Sigmoid colon (tissue), 7 donors: Measurements from ENCODE around the gene SPOCD1. TPM values are rescaled to one million over a fixed set of nuclear protein-coding genes. Genes with fewer than 3 reads are reported as not detected.
"Not testable (repeated sequence)": the region's sequence is repeated elsewhere in the genome, so short reads cannot be mapped to it uniquely, and the experiment has no call there.

Source experiments
- DNase-seq: peaks from one replicate; pipeline ENCODE4 v3.0.0-alpha.2; 2019
- H3K27ac ChIP-seq, 4 donors: fragments of 200-600 bp; sonication (generic); one replicate each; pipeline ENCODE4 v1.5.1; 2016 to 2019; ENCODE audit warnings: mild to moderate bottlenecking in 1 of 4
- H3K27me3 ChIP-seq, 3 donors: fragments of 200-600 bp; sonication (generic); one replicate each; pipeline ENCODE4 v1.5.1; 2019; ENCODE audit warnings: mild to moderate bottlenecking in 1 of 3
- H3K36me3 ChIP-seq, 4 donors: fragments of 200-600 bp; sonication (generic); one replicate each; pipeline ENCODE4 v1.5.1; 2016 to 2019
- H3K4me1 ChIP-seq, 4 donors: fragments of 200-600 bp; sonication (generic); one replicate each; pipeline ENCODE4 v1.5.1; 2017 to 2019
- H3K4me3 ChIP-seq, 4 donors: fragments of 200-600 bp; sonication (generic); one replicate each; pipeline ENCODE4 v1.5.1; 2017 to 2019; ENCODE audit warnings: mild to moderate bottlenecking in 2 of 4, moderate library complexity in 1 of 4
- H3K9me3 ChIP-seq, 4 donors: fragments of 200-600 bp in 3 of 4; sonication (generic) in 3 of 4; one replicate each; pipeline versions ENCODE4 v1.5.1 to v1.6.1; 2013 to 2019
- EP300 ChIP-seq, 4 donors: sonication (generic); formaldehyde crosslinking; IDR thresholded peaks; one replicate each; pipeline ENCODE4 v1.6.1; 2017; ENCODE audit warnings: antibody characterized with exemption in 4 of 4
- POLR2A ChIP-seq, 2 donors: fragments of 450-650 bp; IDR thresholded peaks; one replicate each; pipeline ENCODE4 v1.6.1; 2016; ENCODE audit warnings: antibody characterized with exemption in 2 of 2, mild to moderate bottlenecking in 2 of 2, moderate library complexity in 2 of 2
- POLR2AphosphoS5 ChIP-seq, 4 donors: sonication (generic); formaldehyde crosslinking; IDR thresholded peaks; one replicate each; pipeline ENCODE4 v1.6.1; 2017; ENCODE audit warnings: antibody characterized with exemption in 4 of 4
- WGBS, 2 donors: extraction: QIAGEN DNeasy Blood & Tissue Kit; methylation state at CpG; one replicate each; pipeline ENCODE4 v1.1.7; 2013; 5-methylcytosine and 5-hydroxymethylcytosine counted together
- intact Hi-C: fragments of 100-400 bp; cut with DNase I; formaldehyde crosslinking; loops from one replicate; pipeline ENCODE4 v1.15.1; 2023
- polyA plus RNA-seq, 3 donors: library from polyadenylated mRNA; stranded (reverse); fragments of 200-250 nt; gene quantifications; one replicate each; pipeline ENCODE4 v1.2.3, GENCODE V29; 2013
- total RNA-seq, 4 donors: library from RNA; depleted of rRNA; stranded (reverse); fragments of >200 nt; gene quantifications; one replicate each; pipeline ENCODE4 v1.1.0, GENCODE V29; 2016
- TF ChIP-seq, protein P1 (sequence below), 4 experiments: fragments of 450-650 bp in 3 of 4; fragments of 200-600 bp in 1 of 4; IDR thresholded peaks; one replicate each; pipeline ENCODE4 v1.5.1; 2016 to 2019; ENCODE audit warnings: antibody characterized with exemption in 4 of 4, mild to moderate bottlenecking in 3 of 4, moderate library complexity in 2 of 4
- donor health status: healthy with polysubstance abuse.
- donor health status: Bipolar disorder and iron deficiency.
- donor health status: healthy.

The SPOCD1 gene
- total and polyA plus RNA-seq, 7 donors: 0.14 to 0.70 (median 0.55) TPM; not detected in 4

DNA sequence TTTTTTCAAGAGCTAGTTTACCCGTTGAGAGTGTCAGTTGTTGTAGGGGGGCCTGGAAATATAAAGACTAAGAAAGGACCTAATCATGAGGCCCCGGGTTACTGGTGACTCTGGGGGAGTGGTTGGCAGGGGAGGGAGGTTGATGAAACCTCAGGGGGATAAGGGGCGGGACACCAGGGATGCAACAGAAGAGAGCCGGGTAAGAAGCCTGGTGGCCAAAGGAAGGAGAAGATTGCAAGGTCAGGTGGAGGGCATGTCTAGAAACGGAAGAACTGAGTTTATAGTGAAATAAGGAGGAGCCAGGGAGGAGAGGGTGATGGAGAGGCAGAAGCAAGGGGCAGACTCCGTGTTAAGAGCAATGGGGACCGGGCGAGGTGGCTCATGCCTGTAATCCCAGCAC, 12.5 kb upstream of the SPOCD1 start:
- intact Hi-C loops: no loop called here
- Histone ChIP-seq H3K4me3 (no peak overlapping the region), H3K4me1 (no peaks in the 10 kb centered on the region), H3K27me3 (no peaks in the 10 kb centered on the region), H3K36me3 (no peaks in the 10 kb centered on the region), H3K27ac (no peak overlapping the region), H3K9me3 (no peaks in the 10 kb centered on the region)
- DNase-seq: no peak
- TF ChIP-seq, protein P1, sequence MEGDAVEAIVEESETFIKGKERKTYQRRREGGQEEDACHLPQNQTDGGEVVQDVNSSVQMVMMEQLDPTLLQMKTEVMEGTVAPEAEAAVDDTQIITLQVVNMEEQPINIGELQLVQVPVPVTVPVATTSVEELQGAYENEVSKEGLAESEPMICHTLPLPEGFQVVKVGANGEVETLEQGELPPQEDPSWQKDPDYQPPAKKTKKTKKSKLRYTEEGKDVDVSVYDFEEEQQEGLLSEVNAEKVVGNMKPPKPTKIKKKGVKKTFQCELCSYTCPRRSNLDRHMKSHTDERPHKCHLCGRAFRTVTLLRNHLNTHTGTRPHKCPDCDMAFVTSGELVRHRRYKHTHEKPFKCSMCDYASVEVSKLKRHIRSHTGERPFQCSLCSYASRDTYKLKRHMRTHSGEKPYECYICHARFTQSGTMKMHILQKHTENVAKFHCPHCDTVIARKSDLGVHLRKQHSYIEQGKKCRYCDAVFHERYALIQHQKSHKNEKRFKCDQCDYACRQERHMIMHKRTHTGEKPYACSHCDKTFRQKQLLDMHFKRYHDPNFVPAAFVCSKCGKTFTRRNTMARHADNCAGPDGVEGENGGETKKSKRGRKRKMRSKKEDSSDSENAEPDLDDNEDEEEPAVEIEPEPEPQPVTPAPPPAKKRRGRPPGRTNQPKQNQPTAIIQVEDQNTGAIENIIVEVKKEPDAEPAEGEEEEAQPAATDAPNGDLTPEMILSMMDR (IDR thresholded peaks at IDR 0.05): no peak
- TF ChIP-seq POLR2AphosphoS5 (IDR thresholded peaks at IDR 0.05) (no peak), POLR2A (IDR thresholded peaks at IDR 0.05) (no peak), EP300 (IDR thresholded peaks at IDR 0.05) (no peak)
- WGBS, 2 donors: 60 to 80% methylated on average over 8 of the region's 8 CpGs

DNA sequence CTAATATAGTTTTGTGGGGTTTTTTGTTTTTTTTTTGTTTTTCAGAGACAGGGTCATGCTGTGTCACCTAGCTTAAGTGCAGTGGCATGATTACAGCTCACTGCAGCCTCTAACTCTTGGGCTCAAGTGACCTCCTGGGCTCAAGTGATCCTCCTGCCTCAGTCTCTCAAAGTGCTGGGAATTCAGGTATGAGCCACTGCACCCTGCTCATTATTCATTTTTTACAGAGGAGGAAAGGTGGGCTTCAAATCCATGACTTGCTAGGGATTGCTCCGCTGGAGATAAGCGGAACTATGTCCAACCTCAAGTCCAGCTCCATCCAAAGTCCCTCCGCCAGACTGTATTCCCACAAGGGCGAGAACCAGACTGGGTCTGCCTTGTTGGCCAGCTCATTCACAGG, 8.0 kb upstream of the SPOCD1 start:
- no peaks in the 10 kb centered on the region for H3K4me1 ChIP-seq
- no peaks in the 10 kb centered on the region for H3K27me3 ChIP-seq
- H3K4me3 ChIP-seq: no peak overlapping the region
- TF ChIP-seq POLR2AphosphoS5 (IDR thresholded peaks at IDR 0.05) (no peak), EP300 (IDR thresholded peaks at IDR 0.05) (no peak), POLR2A (IDR thresholded peaks at IDR 0.05) (no peak)
- TF ChIP-seq, protein P1 (IDR thresholded peaks at IDR 0.05): no peak
- no peak overlapping the region for H3K27ac ChIP-seq
- no peaks in the 10 kb centered on the region for H3K9me3 ChIP-seq
- WGBS, 2 donors: 97 to 98% methylated on average over 4 of the region's 4 CpGs
- no peaks in the 10 kb centered on the region for H3K36me3 ChIP-seq
- DNase-seq: no peak
- intact Hi-C loops: no loop called here

DNA sequence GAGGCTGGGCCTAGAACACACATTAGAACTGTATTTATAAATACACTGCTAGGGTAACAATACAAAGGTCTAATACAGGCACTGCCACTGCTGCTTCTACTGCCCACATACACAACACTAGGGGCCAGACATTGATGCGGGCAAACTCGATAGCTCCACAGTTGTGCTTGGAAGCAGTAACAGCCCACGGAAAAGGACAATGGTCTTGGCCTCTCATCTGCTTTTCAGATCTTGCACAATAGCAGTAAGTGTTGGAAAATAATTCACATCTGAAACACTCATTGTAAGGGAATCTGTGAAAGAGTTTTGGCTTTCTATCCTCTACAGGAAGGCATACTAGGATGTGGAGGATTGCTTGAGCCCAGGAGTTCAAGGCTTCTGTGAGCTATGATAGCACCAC, 6.9 kb upstream of the SPOCD1 start:
- intact Hi-C loops: no loop called here
- WGBS, 2 donors: 93 to 95% methylated on average over 3 of the region's 3 CpGs
- Histone ChIP-seq H3K4me1 (no peaks in the 10 kb centered on the region), H3K9me3 (no peaks in the 10 kb centered on the region), H3K27me3 (no peaks in the 10 kb centered on the region), H3K4me3 (no peak overlapping the region), H3K36me3 (no peaks in the 10 kb centered on the region), H3K27ac (no peak overlapping the region)
- TF ChIP-seq POLR2A (IDR thresholded peaks at IDR 0.05): no peak
- no peak for TF ChIP-seq POLR2AphosphoS5 (IDR thresholded peaks at IDR 0.05)
- TF ChIP-seq, protein P1 (IDR thresholded peaks at IDR 0.05): no peak
- TF ChIP-seq EP300 (IDR thresholded peaks at IDR 0.05): no peak
- no peak for DNase-seq

DNA sequence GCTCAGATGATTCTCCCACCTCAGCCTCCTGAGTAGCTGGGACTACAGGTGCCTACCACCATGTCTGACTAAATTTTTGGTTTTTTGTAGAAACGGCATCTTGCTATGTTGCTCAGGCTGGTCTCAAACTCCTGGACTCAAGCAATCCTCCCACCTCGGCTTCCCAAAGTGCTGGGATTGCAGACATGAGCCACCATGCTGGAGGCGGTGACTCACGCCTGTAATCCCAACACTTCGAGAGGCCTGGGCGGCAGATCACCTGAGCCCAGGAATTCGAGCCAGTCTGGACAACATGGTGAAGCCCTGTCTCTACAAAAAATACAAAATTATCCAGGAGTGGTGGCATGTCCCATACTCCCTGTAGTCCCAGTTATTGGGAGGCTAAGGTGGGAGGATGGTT, 4.4 kb upstream of the SPOCD1 start:
- H3K27me3 ChIP-seq, H3K9me3 ChIP-seq, H3K4me3 ChIP-seq, DNase-seq, intact Hi-C loops, H3K36me3 ChIP-seq, H3K4me1 ChIP-seq, H3K27ac ChIP-seq: not testable (repeated sequence)
- 96 to 98% methylated on average over 7 of the region's 7 CpGs for WGBS, 2 donors

DNA sequence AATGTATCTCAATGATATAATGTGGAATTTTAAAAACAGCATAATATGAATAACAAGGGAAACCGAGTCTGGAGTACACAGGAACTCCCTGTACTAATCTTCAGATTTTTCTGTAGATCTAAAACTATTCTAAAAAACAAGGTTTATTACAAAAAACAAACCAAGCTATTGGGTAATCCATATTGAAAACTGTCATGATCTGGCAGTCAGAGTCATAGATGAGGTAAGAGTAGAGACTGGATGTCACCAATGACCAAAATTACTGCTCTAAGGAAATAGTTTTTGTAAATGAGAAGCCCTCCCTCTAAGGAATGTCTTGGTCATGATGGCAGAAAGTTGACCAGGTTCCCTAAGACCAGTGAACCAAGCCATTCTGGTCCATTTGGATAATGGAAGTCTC, 2.4 kb upstream of the SPOCD1 start:
- Histone ChIP-seq H3K27me3 (no peaks in the 10 kb centered on the region), H3K27ac (no peak overlapping the region), H3K9me3 (no peaks in the 10 kb centered on the region), H3K4me1 (no peaks in the 10 kb centered on the region), H3K36me3 (no peaks in the 10 kb centered on the region), H3K4me3 (no peak overlapping the region)
- DNase-seq: no peak
- 92 to 98% methylated on average over 1 of the region's 1 CpG for WGBS, 2 donors
- TF ChIP-seq POLR2A (IDR thresholded peaks at IDR 0.05): no peak
- no peak for TF ChIP-seq POLR2AphosphoS5 (IDR thresholded peaks at IDR 0.05)
- TF ChIP-seq, protein P1 (IDR thresholded peaks at IDR 0.05): no peak
- TF ChIP-seq EP300 (IDR thresholded peaks at IDR 0.05): no peak
- intact Hi-C loops: no loop called here

DNA sequence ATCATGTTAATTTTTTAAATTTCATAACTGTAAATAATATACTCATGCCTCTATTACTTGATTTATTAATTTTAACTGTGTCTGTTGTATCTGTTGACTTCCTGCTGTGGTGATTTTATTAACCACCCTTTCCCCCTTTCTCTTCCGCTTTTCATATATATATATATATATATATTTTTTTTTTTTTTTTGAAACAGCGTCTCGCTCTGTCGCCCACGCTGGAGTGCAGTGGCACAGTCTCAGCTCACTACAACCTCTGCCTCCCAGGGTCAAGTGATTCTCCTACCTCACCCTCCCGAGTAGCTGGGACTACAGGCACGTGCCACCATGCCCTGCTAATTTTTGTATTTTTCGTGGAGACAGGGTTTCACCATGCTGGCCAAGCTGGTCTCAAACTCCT, 1.1 kb upstream of the SPOCD1 start:
- DNase-seq, H3K4me1 ChIP-seq, intact Hi-C loops, H3K9me3 ChIP-seq, H3K27me3 ChIP-seq, H3K36me3 ChIP-seq, H3K4me3 ChIP-seq, H3K27ac ChIP-seq: not testable (repeated sequence)
- WGBS, 2 donors: 58 to 82% methylated on average over 8 of the region's 8 CpGs

DNA sequence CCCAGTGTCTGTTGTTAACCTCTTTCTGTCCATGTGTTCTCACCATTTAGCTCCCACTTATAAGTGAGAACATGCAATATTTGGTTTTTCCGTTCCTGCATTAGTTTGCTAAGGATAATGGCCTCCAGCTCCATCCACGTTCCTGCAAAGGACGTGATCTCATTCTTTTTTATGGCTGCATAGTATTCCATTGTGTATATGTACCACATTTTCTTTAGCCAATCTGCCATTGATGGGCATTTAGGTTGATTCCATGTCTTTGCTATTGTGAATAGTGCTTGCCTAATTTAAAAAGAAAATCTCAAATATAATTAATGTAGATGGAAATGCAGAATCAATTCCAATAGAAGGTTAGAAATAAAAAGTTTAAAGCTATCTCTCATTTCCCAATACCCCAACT, 679 bp upstream of the SPOCD1 start:
- intact Hi-C loops, H3K27me3 ChIP-seq: not testable (repeated sequence)

More for the DNA sequence above, 679 bp upstream of the SPOCD1 start:
- DNase-seq, H3K4me3 ChIP-seq, H3K9me3 ChIP-seq, H3K4me1 ChIP-seq, H3K27ac ChIP-seq, H3K36me3 ChIP-seq: not testable (repeated sequence)
- WGBS, 2 donors: 94 to 97% methylated on average over 3 of the region's 3 CpGs
